NCI-H2196 (cell line): Measurements from ENCODE around the gene PCF11.
"Not testable (repeated sequence)": the region's sequence is repeated elsewhere in the genome, so short reads cannot be mapped to it uniquely, and the experiment has no call there.

Experiments
- DNase-seq: peaks from one replicate; lab custom pipeline; 2025; ENCODE audit not compliant: unreplicated experiment; lab: John Stamatoyannopoulos, UW

PCF11 gene

GRCh38 chr11:83156996-83157593 lies at the start of gene PCF11:
TSS of gene PCF11 (plus strand) at chr11:83157131. CDS start at chr11:83157440, 309 bp downstream.
- DNase-seq, result no peak

- no peak for DNase-seq
Measured at GRCh38 chr11:83112886-83113285, 44.0 kb upstream of the PCF11 start.

DNA sequence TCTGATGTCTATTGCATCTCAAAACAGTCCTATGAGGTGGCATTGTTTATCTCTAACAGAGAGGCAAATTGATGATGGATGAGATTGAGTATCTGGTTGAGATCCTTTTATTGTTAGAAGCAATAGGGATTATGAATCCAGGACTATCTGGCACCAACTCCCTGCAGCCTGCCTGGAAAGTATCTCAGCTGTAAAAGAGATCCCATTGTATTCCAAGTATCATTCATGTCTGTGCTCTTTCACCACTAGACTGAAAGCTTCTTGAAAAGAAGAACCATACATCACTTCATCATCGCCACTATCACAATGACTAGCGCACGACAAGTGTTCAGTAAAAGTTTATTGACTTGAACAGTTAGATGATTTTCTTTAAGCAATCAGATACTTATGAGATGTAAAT lies 41.9 kb upstream of the PCF11 start:
- DNase-seq, result no peak

- DNase-seq, result no peak
Measured at GRCh38 chr11:83115551-83115950, 41.4 kb upstream of the PCF11 start.

DNA sequence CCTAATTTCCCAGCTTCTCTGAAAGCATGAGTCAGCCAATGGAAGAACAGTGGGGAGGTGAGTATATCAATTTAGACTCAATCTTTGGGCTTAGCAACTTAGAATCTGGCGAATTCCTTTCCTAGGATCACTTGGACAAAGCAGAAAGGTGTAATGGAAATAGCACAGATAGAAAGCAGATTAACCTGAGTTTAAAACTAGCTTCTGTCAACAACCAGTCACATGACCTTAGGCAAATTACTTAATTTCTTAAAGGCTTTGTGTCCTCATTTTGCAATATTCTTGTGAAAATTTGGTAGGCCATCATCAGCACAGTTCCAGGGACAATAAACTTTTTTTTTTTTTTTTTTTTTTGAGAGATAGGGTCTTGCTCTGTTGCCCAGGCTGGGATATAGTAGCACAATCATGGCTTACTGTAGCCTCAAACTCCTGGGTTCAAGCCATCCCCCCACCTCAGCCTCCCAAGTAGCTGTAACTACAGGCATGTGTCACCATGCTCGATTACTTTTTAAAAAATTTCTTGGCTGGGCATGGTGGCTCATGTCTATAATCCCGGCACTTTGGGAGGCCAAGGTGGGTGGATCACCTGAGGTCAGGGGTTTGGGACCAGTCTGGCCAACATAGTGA lies 40.8 kb upstream of the PCF11 start:
- DNase-seq, result no peak

- no peak for DNase-seq
Measured at GRCh38 chr11:83118814-83119213, 38.1 kb upstream of the PCF11 start.

DNA sequence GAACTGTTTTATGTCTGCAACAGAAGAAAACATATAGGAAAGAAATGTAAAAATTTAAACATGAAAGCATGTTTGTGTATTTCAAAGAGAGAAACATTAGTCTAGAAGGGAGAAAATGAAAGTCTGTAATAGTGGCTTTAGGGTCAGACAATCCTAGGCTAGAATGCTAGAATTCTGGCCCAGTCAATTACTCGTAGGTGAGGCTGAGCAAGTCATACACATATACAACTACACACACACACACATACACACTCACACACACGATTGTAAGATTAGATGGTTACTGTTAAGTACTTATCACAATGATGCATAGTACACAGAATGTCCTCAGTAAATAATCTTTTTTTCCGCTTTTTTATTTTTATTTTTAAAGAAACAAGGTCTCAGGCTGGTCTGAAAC lies 37.7 kb upstream of the PCF11 start:
- no peak for DNase-seq

GRCh38 chr11:83120327-83120726 lies 36.6 kb upstream of the PCF11 start:
- DNase-seq, result no peak

DNA sequence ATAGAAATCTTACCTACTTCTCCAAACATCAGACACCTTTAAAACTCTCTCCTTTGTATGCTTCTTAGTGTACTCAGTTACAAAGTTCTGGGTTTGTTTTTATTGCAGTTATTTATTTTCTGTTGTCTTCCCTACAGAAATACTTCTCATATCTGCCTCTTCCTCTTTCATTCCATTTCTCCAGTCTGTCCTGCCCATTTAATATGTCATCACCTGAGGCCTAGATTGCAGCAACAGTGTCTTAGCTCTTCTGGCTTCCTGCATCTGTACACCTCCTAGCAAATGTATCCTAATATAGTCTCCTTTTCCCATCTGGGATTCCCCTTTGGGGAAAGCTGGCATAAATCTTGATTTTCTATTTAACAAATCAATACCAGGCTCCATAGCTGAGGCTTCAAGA lies 34.9 kb upstream of the PCF11 start:
- DNase-seq, result no peak

DNA sequence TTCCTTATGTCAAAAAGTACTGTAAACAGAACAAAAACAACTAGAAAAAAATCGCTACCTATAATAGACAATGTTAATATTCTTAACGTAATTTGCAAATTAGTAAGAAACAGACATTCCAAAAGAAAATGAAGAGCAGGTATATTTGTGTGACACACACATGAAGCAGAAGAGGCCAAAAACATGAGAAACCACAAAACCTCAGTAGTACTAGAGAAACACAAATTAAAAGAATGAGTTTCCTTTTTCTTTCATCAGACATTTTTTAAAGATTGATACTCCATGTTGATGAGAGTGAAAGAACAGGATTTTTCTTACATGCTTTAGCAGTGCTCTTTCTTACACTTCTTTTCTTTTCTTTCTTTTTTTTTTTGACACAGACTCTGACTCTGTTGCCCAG lies 34.2 kb upstream of the PCF11 start:
- DNase-seq, result no peak

GRCh38 chr11:83124636-83125424 lies 32.1 kb upstream of the PCF11 start:
- no peak for DNase-seq

DNA sequence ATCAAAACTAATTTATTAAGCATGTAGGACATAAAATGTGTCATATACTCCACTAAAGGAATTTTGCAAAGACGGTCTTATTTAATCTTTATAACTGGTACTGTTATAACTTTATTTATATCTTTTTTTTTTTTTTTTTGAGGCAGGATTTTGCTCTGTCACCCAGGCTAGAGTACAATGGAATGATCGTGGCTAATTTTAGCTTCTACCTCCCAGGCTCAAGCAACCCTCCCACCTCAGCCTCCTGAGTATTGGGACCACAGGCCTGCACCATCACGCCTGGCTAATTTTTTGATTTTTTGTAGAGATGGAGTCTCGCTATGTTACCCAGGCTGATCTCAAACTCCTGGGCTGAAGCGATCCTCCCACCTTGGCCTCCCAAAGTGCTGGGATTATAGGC lies 31.4 kb upstream of the PCF11 start:
- DNase-seq, result no peak

- DNase-seq, result no peak
Measured at GRCh38 chr11:83127310-83127637, 29.7 kb upstream of the PCF11 start.

DNA sequence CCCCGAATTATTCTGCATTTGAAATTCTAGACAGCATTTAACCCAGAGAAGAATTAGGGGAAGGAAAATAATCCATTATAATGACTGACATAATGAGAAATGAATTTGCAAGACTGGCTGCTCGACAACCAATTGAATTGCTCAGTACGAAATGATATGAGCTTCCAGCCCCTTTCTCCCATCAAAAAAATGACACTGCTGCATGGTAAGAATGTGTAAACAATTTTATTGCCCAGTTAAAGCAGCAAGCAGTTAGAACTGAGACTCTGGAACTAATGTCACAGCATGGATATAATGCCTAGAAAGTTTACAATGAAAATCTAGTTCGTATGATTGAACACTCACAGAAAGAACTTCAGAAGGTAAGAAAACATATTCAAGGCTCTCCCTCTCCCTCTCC lies 24.7 kb upstream of the PCF11 start:
- DNase-seq, result no peak

GRCh38 chr11:83133266-83133665 lies 23.7 kb upstream of the PCF11 start:
- DNase-seq, result not testable (repeated sequence)

- no peak for DNase-seq
Measured at GRCh38 chr11:83139310-83139709, 17.6 kb upstream of the PCF11 start.

DNA sequence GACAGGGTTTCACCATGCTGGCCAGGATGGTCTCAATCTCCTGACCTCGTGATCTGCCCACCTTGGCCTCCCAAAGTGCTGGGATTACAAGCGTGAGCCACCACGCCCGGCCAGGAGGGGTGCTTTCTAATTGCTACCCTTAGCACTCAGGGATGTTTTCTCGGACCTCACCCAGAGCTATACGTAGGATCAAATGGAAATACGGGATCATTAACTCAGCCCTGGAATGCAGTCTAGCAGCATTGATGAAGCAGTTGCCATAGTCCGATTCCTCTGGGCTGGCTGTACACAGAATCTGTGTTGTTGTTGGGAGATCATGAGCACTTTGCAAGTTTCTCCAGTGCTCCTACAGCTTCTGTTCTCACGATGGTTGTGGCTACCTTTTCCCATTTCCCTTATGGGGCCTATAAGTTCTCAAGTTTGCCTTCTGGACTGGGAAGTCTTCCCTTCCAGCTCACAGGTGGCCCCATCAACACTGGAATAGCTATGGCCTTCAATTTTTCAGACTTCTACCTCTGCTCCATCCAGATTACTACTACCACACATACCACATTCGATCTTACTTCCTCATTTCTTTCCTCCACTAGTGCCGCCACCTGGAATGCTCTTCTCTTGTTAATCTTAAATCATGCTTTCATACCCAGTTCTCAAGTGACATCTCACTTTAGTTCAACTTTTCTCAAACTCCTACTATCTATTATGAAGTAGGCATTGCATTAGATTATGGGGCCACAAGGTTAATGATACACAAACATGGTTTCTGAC lies 16.1 kb upstream of the PCF11 start:
- no peak for DNase-seq

GRCh38 chr11:83147895-83148294 lies 9.0 kb upstream of the PCF11 start:
- DNase-seq, result no peak

- DNase-seq, result no peak
Measured at GRCh38 chr11:83150450-83150849, 6.5 kb upstream of the PCF11 start.

DNA sequence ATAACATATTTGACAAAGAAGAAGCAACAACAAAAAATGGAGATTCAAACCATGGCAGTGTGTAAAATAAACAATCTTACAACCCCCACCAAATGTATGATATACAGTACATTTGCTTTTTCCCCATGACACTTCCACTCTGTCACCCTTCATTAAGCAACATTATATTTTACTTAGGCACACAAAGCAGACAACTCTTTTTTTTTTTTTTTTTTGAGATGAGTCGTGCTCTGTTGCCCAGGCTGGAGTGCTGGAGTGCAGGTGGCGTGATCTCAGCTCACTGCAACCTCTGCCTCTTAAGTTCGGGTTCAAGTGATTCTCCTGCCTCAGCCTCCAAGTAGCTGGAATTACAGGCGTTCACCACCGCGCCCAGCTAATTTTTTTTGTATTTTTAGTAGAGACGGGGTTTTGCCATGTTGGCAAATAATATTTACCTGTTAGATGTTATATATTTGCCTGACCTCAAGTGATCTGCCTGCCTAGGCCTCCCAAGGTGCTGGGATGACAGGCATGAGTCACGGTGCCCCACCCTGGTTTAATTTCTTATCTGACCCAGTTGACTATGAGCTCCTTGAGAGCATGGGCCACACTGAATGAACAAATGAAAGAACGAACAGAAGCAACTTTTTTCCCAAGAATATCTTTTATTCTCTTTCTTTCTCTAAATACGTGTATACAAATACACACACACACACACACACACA lies 5.5 kb upstream of the PCF11 start:
- no peak for DNase-seq

GRCh38 chr11:83152264-83152663 lies 4.7 kb upstream of the PCF11 start:
- DNase-seq, result no peak
